GM12892 (cell line): ENCODE measurements around the gene PRSS21.

Experiments
- POLR2A ChIP-seq: IDR thresholded peaks from 2 replicates; pipeline ENCODE4 v1.6.1; 2011; ENCODE audit warnings: low read depth, low read length, control low read depth
- POLR2AphosphoS5 ChIP-seq: IDR thresholded peaks from 2 replicates; pipeline ENCODE4 v1.6.1; 2011; ENCODE audit warnings: low read depth, low read length, control low read depth
- TAF1 ChIP-seq: IDR thresholded peaks from 2 replicates; pipeline ENCODE4 v1.6.1; 2011; ENCODE audit warnings: low read depth, mild to moderate bottlenecking, control low read depth, low read length, borderline replicate concordance

DNA sequence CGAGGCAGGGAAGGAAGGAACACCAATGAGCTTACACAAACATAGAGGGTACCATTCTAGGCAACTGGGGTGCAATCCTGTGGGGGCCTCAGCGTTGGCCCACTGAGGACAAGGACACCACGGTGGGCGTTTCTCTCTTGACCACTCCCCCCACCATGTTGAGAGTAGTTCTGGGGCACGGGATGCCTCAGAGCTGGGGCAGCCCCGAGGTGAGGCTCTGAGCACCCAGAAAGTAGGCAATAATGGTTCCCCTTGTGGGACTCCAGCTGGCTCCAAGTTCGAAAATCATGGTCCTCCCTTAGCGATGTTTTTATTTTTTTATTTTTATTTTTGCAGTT, 5.1 kb downstream of the PRSS21 start:
- no peak for TF ChIP-seq POLR2A
- TF ChIP-seq TAF1, result no peak
- TF ChIP-seq POLR2AphosphoS5, result no peak
